ENCODE results near the gene TXNRD3.
"Not testable (repeated sequence)": the region's sequence is repeated elsewhere in the genome, so short reads cannot be mapped to it uniquely, and the experiment has no call there.

Gene TXNRD3

GRCh38 chr3:126638790-126639189 lies 16.1 kb downstream of the TXNRD3 start:
- DNase-seq, result no peak

DNA sequence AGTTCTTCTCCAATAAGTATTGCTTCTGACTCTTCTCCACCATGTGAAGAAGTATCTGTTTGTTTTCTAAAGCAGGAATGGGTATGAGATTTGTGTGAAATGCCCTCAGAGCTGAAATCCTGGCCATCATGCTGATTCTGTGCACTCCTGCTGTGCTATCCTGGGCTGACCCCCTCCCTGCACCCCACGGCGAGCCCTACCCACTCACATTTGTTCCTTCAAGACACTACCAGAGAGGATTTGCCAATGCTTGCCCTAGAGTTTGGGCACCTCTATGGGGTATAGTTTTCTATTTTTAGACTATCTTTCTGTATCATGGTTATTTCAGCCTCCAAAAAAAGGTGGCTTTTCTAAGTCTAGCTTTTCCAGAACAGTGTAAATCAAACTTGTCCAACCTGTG lies 18.5 kb downstream of the TXNRD3 start:
- DNase-seq, result no peak

DNA sequence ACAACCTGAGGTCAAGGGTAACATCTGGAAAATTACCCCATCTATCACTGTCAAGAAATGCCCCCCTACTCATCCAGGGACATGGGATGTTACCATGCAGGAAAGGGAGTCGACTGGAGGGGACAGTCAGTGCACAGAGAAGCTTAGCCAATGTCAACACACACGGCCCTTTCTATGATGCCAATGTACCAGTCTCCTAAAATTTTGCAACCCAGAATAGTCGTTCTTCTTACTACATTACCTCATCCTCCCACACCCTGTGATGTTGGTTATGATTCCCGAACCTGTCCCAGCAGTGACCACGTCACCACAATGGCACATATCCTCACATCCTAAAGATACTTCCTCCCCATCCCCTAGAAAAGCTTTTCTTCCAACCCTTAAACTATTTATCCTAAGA lies 20.1 kb downstream of the TXNRD3 start:
- DNase-seq, result no peak

GRCh38 chr3:126630020-126630419 lies 24.9 kb downstream of the TXNRD3 start:
- DNase-seq, result no peak

GRCh38 chr3:126625735-126626134 lies 29.2 kb downstream of the TXNRD3 start:
- DNase-seq, result not testable (repeated sequence)

GRCh38 chr3:126622694-126623093 lies 32.2 kb downstream of the TXNRD3 start:
- DNase-seq, result no peak

- DNase-seq, result no peak
These were observed 33.1 kb downstream of the TXNRD3 start for GRCh38 chr3:126621627-126622345.

DNA sequence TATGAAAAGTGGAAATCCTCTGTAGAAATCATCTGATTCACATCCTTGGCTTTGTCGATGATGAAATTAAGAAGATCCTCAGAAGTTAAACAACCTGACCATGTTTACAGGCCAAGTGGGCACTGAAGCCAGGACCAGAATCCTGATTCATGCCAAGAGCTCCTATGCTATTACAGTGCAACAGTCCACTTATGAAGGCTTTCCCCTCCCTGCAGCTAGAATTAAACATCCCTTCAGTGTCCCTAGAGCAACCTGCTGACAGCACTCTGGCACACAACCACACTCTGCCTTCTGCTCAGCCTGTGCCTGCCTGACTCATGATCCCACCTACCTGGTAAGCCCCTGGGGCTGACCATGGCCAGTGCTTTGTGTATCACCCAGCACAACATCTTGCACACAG lies 33.8 kb downstream of the TXNRD3 start:
- DNase-seq, result peak; percentile 24 to 63

GRCh38 chr3:126620738-126621137 lies 34.2 kb downstream of the TXNRD3 start:
- peak; percentile 80 to 97 for DNase-seq

- peak in 1 of 2 donors; percentile 18 for DNase-seq
These were observed 36.2 kb downstream of the TXNRD3 start for GRCh38 chr3:126618760-126619159.

DNA sequence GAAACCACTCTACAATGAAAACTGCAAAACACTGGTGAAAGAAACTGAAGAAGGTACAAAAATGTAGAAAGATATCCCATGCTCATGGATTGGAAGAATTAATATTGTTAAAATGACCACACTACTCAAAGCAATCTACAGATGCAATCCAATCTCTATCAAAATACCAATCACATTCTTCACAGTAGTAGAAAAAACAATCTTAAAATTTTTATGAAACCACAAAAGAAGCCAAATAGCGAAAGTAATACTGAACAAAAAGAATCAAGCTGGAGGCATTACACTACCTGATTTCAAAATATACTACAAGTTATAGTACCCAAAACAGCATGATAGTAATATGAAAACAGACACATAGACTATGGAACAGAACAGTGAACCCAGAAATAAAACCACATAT lies 36.9 kb downstream of the TXNRD3 start:
- DNase-seq, result no peak

DNA sequence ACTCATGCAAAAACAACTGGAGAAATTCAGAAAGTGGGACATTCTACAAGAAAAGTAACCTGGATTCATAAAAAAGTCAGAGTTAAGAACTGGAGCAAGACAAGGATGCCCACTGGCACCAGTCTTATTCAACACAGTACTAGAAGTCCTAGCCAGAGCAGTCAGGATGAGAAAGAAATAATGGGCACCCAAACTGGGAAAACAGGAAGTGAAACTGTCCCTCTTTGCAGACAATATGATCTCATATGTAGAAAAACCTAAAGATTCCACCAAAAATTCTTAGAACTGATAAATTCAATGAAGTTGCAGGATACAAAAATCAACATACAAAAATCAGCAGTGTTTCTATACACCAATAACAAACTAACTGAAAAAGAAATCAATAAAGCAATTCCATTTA lies 37.4 kb downstream of the TXNRD3 start:
- peak; percentile 65 to 71 for DNase-seq

GRCh38 chr3:126616931-126617330 lies 38.0 kb downstream of the TXNRD3 start:
- DNase-seq, result no peak

DNA sequence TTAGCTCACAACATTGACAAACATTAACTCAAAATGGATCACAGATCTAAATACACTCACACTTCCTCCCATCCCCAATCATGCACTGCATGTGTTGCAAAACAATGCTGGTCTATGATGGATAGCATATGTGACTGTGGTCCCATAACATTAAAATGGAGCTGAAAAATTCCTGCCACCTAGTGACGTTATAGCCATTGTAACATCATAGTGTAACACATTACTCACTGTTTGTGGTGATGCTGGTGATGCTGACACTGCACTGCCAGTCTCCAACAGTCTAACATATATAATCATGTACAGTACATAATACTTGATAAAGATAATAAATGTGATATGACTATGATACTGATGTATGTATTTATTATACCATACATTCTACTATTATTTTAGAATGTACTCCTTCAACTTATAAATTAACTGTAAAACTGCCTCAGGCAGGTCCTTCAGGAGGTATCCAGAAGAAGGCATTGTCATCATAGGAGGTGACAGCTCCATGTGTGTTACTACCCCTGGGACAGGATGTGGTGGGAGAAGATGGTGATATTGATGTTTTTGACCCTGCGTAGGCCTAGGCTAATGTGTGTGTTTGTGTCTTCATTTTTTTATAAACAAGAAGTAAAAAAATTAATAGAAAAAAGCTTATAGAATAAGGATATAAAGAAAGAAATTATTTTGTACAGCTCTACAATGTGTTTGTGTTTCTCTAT lies 41.3 kb downstream of the TXNRD3 start:
- DNase-seq, result no peak

DNA sequence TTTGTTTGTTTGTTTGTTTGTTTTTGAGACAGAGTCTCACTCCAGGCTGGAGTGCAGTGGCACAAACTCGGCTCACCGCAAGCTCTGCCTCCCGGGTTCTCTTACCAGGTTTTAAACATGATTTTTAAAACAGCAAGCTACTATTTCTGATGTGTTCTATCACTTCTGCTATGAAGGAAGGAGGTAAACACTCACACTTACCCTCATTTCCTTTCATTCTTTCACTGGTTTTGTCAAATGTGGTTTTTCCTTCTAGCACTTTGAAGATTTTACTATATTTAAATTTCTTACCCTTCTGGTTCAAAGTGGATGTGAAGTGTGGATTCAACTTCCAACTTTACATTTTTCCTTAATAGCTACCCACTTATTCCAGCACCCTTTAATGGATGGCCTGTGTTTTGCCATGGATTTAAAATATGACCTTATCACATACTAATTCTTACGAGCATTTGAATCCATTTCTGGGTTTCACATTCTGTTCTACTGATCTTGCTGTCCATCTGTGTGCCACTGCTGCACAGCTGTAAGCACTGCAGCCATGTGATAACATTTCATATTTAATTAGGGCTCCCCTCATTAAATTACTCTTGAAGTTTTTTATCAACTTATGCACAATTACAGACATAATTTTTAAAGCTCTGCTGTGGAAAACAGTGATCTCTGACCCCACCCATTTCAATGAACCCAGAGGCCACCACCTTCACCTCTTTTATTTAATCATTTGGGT lies 42.3 kb downstream of the TXNRD3 start:
- no peak for DNase-seq

DNA sequence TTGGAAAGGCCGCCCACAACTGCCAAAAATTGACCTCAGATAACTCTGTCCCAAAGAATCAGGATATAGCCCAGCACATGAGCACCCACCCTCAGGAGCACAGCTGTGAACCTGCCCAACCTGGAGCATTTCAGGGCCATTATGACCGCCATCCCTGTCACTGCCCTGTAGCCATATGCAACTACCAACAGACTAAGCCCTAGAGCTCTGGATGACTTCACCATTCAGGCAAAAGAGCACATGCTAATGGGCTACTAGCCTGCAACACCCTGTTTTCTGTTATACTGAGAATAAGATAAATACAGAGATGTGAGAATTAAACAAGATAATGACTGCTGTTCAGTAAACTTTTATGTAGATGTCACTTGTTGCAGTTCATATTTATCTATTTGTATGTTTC lies 45.0 kb downstream of the TXNRD3 start:
- DNase-seq, result no peak

DNA sequence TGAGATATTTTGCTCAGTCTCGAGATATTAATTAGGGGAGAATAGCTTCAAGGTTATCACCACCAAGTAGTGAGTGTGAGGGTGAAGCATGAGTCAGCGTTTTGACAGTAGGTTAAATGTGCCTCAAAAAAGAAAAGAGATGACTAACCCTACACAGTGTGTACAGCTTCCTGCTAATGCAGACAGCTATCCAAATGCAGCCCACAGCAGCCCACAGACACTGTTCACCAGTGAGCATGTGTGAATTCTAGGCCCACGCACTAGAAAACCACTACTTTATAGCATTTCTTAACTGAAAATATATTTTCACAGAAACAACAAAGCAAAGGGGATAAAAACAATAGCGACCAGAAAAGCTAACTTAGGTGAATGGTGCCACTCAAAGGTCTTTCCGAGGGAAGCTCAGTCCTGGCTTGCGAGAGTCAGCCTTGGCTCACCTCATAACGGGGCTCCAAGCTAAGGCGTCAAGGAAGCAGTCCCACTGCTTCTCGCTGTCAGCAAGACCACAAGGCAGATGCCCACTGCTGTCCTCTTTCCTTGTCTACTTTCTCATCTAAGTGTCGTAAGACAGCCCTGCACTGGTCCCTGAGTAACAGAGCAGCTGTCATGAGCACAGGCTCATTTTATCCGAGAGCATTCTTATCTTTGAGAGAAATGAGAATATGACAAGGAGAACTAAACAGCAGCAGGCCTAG lies 47.6 kb downstream of the TXNRD3 start:
- peak; percentile 60 to 82 for DNase-seq

- DNase-seq, result no peak
These were observed 48.9 kb downstream of the TXNRD3 start for GRCh38 chr3:126606001-126606400.

DNA sequence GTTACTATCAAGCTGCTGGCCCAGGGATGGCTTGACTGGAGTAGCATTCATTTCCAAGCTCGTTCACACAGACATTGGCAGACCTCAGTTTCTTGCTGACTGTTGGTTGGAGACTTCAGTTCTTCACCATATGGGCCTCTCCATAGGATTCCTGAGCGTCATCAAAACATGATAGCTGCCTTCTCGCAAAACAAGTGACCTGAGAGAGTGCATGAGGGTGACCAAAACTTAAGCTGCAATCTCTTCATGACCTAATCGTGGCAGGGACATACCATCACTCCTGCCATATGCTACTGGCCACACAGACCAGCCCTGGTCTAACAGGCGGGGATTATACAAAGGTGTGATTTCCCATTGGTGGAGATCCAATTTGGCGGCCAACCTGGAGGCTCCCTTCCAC lies 50.2 kb downstream of the TXNRD3 start:
- no peak for DNase-seq

DNA sequence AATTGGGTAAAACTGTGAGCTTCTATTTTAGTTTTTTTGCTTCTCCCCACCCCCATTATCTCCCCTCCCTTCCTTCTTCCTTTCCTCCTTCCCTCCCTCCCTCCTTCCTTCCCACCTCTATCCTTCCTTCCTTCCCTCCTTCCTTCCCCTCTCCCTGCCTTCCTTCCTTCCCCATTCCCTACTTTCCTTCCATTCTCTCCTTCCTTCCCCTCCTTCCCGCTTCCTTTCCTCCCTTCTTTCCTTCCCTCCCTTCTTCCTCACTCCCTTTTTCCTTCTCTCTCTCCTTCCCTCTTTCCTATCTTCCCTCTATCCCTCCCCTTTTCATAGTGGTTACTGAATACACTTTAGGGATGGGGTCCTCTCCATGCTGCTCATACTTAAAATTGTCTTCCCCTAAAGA lies 55.8 kb downstream of the TXNRD3 start:
- no peak for DNase-seq

- not testable (repeated sequence) for DNase-seq
These were observed 59.4 kb downstream of the TXNRD3 start for GRCh38 chr3:126595479-126595878.

GRCh38 chr3:126591515-126591914 lies 63.4 kb downstream of the TXNRD3 start:
- DNase-seq, result peak; percentile 67 to 79

- DNase-seq, result no peak
These were observed 72.6 kb downstream of the TXNRD3 start for GRCh38 chr3:126582311-126582710.
